ENCODE measurements around the gene AGBL2. TPM values are rescaled to one million over a fixed set of nuclear protein-coding genes. Genes with fewer than 3 reads are reported as not detected.
A peak's percentile ranks its signal among the peaks of the same experiment; 100 is the strongest.

Gene AGBL2
- total and polyA plus RNA-seq, 9 of the 15 experiments (the other 6 are each of a cell fraction or from before 2014, with no cell fraction given): 0.57 to 6.5 (median 1.3) TPM

GRCh38 chr11:47714554-47715081 is 551 bp downstream of the AGBL2 start:
- ATAC-seq (peak; percentile 14), DNase-seq (ENCODE audit: extremely low read depth in 1 of 4, low spot score in 3 of 4) (no peak), FAIRE-seq (peak; percentile 37)
- H3K4me3 ChIP-seq: peak overlapping the region; percentile 36
- WGBS (ENCODE audit: insufficient coverage, low coverage, missing lambda C conversion rate): 71% methylated on average over 12 of the region's 19 CpGs
- no peaks in the 10 kb centered on the region for H3K27me3 ChIP-seq (ENCODE audit: control insufficient read depth in 2 of 2, insufficient read depth in 2 of 2, low read length in 2 of 2)
- H3K27ac ChIP-seq (ENCODE audit: extremely low read depth, low read depth, low read length): peak overlapping the region; percentile 43; the same call in 2 of the 3 replicates
- peaks cover 0 to 7% of the 10 kb centered on the region in 2 experiments; a peak in 1 of 5 replicates for H3K4me1 ChIP-seq (replicated peaks in 1 of 2; ENCODE audit: control insufficient read depth in 2 of 2, insufficient read depth in 2 of 2, low read length in 2 of 2)
- peak overlapping the region; percentile 52 to 83 for H3K9ac ChIP-seq (ENCODE audit: insufficient read depth in 1 of 2, low read depth in 2 of 2, low read length in 2 of 2)
- intact Hi-C loops (cut with micrococcal nuclease) (loop anchor here (5.0 kb wide), 1 partner anchor 72 kb away; the partner anchor contains the start of gene MTCH2), in situ Hi-C loops (cut with MboI) (no loop called here)
- BruUV-seq (replicated peaks): TSS peak; percentile 40
- H4K20me1 ChIP-seq (replicated peaks; ENCODE audit: control insufficient read depth, insufficient read depth, low read length): no peaks in the 10 kb centered on the region
- no peaks in the 10 kb centered on the region for H3K9me1 ChIP-seq (ENCODE audit: control insufficient read depth, insufficient read depth, low read length)
- H3K4me2 ChIP-seq (ENCODE audit: insufficient read depth, low read length): peak overlapping the region; percentile 74
- ChIA-PET POLR2A (interaction anchor here (0.7 to 3.6 kb wide), 3 partner anchors 10 to 41 kb away, joined by 3 to 26 read pairs (median 22); no protein-coding TSS in a partner anchor), CTCF (ENCODE audit: low intra/inter-chr PET ratio) (no interaction called here)
- no peaks in the 10 kb centered on the region for H3K79me2 ChIP-seq (ENCODE audit: control insufficient read depth, insufficient read depth, low read length)
- TF ChIP-seq MYC (IDR thresholded peaks at IDR 0.05; ENCODE audit: low read depth, low read length) (no peak), MYC (CRISPR knock-in tag; IDR thresholded peaks at IDR 0.05; ENCODE audit: borderline replicate concordance, low read depth) (no peak), MTA1 (IDR thresholded peaks at IDR 0.05; ENCODE audit: borderline replicate concordance) (no peak), SRSF1 (IDR thresholded peaks at IDR 0.05; ENCODE audit: low read depth, low read length) (no peak), CEBPB (tag; IDR thresholded peaks at IDR 0.05) (peak; percentile 48), KDM5B (IDR thresholded peaks at IDR 0.05; ENCODE audit: insufficient replicate concordance, low read depth, low read length) (peak; percentile 6), XRCC3 (IDR thresholded peaks at IDR 0.05) (no peak), KDM1A (IDR thresholded peaks at IDR 0.05) (no peak)
- no peaks in the 10 kb centered on the region for H3K9me3 ChIP-seq (replicated peaks; ENCODE audit: control insufficient read depth, insufficient read depth, low read depth, low read length)
- H2AFZ ChIP-seq (ENCODE audit: low read depth, low read length): peak overlapping the region; percentile 52
- H3K36me3 ChIP-seq (ENCODE audit: control insufficient read depth, insufficient read depth, low read length): peaks cover 34% of the 10 kb centered on the region

Measured in K562 (cell line).